WTC11 (cell line): ENCODE data around the gene NUCB2.

ENCODE experiments used
- CTCF ChIP-seq: fragments of 200-600 bp; IDR thresholded peaks from 2 replicates; pipeline ENCODE4 v1.8.0; 2022; ENCODE audit warnings: antibody characterized with exemption
- MAX ChIP-seq: sonication (generic); formaldehyde crosslinking; IDR thresholded peaks from 2 replicates; pipeline ENCODE4 v1.8.0; 2022; ENCODE audit warnings: mild to moderate bottlenecking, missing genetic modification reagents

DNA sequence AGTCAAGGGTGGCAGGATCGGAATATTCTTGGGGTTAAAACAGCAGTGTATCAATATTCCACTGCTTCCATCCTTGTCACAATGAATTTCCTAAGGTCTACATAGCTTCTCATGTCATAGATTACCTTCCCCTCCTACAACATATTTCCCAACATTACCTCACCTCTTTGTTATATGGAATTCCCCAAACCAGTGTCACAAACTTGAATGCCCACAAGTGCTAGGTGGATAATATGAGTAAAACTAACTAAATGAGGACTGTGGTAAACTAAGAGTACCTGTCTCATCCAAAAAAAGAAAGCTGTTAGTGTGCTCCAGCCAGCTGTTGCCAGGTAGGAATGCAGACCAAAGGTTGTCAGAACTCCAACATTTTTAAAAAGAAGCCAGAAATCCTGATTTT lies 17.0 kb upstream of the NUCB2 start:
- TF ChIP-seq MAX (CRISPR knock-in tag): no peak
- TF ChIP-seq CTCF: no peak
